Thoracic aorta (tissue), 2 donors: Measurements from ENCODE around the gene MARCHF9. TPM values are rescaled to one million over a fixed set of nuclear protein-coding genes. Genes with fewer than 3 reads are reported as not detected.
A peak's percentile ranks its signal among the peaks of the same experiment; 100 is the strongest.

Experiments
- ATAC-seq: fragments of 150-250 bp; one replicate; pipeline ENCODE4 v1.8.0; 2017; ENCODE audit warnings: low read depth; ENCODE audit not compliant: insufficient number of reproducible peaks, low FRiP score
- DNase-seq: peaks from one replicate; pipeline ENCODE4 v3.0.0-alpha.2; 2020; ENCODE audit warnings: low spot score
- H3K27ac ChIP-seq, 2 donors: fragments of 200-600 bp; sonication (generic); 1 replicate in 1 of 2; 2 replicates in 1 of 2; pipeline ENCODE4 v1.5.1; 2016; ENCODE audit warnings: mild to moderate bottlenecking in 2 of 2, moderate library complexity in 2 of 2
- H3K27me3 ChIP-seq: fragments of 200-600 bp; sonication (generic); replicated peaks from 2 replicates; pipeline ENCODE4 v1.6.0; 2016; ENCODE audit warnings: mild to moderate bottlenecking; ENCODE audit not compliant: insufficient read depth
- H3K36me3 ChIP-seq: fragments of 200-600 bp; sonication (generic); one replicate; pipeline ENCODE4 v1.5.1; 2016
- H3K4me1 ChIP-seq, 2 donors: fragments of 200-600 bp; sonication (generic); 1 replicate in 1 of 2; 2 replicates in 1 of 2; pipeline versions ENCODE4 v1.5.1 to v1.6.0; 2016; ENCODE audit warnings: low read depth in 2 of 2, mild to moderate bottlenecking in 1 of 2; ENCODE audit not compliant: control insufficient read depth in 1 of 2
- H3K4me3 ChIP-seq: fragments of 200-600 bp; sonication (generic); 2 replicates; pipeline ENCODE4 v1.5.1; 2016; ENCODE audit warnings: mild to moderate bottlenecking
- H3K9me3 ChIP-seq: fragments of 200-600 bp; sonication (generic); 2 replicates; pipeline ENCODE4 v1.5.1; 2016
- CTCF ChIP-seq: fragments of 200-600 bp; sonication (generic); IDR thresholded peaks from one replicate; pipeline ENCODE4 v1.5.1; 2019; ENCODE audit warnings: antibody characterized with exemption
- total RNA-seq, 2 donors: library from RNA; depleted of rRNA; stranded (reverse); fragments of >200 nt; gene quantifications; one replicate each; pipeline versions ENCODE4 v1.1.0 to v1.2.3, GENCODE V29; 2016

The MARCHF9 gene
- total RNA-seq, 2 donors from 2014 or later, result 8.8 to 11.2 TPM

DNA sequence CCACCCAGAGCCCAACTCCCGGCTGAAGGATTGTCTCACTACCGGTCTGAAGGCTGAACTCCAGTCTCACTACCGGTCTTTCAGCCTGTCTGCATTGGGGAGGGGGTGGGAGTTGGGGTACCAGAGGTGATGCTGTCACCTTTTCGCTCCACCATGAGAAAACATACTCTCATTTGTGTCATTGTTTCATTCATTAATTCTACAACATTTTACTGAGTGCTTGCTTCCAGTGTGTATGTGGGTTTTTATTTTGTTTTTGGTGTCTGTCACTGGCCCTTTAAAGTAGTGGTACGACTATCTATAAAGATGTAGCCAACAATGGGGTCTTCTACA, 2.3 kb upstream of the MARCHF9 start:
- ATAC-seq (no peak), DNase-seq (no peak)
- Histone ChIP-seq H3K9me3 (no peaks in the 10 kb centered on the region), H3K27ac (peak overlapping the region in 1 of 2 donors; percentile 50), H3K36me3 (peaks cover 14% of the 10 kb centered on the region), H3K4me1 (peaks cover 25 to 33% of the 10 kb centered on the region in 2 donors), H3K4me3 (peak overlapping the region; percentile 90), H3K27me3 (no peaks in the 10 kb centered on the region)
- no peak for TF ChIP-seq CTCF

DNA sequence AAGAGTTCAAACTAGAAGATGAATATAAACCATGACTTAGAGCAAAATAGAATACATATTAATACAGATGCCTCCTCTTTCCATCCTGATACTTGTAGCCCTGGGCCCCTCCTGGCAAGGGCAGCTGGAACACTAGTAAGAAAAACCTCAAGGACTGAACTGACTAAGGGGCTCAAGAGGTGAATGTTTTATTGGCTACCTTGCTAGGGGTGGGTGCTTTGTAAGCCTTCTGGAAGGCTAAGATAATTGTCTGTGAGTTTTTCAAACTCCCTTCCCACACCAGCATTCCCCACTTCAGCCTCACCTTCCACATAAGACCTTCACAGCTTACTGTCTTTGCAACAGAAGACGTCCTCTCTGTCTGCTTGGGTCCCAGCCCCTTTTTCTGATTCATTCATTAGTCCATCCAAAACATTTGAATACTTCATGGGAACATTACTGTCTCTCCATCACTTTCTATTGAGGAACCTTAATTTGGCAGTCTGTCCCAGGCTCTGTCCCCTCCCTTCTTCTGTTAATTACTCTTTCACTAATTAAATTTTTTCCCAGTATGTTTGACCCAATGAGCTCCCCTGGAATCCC, 1.1 kb upstream of the MARCHF9 start:
- ATAC-seq (no peak), DNase-seq (no peak)
- peak overlapping the region; percentile 81 for H3K4me3 ChIP-seq
- H3K9me3 ChIP-seq, result no peaks in the 10 kb centered on the region
- TF ChIP-seq CTCF, result no peak
- H3K27me3 ChIP-seq, result no peaks in the 10 kb centered on the region
- peaks cover 16% of the 10 kb centered on the region for H3K36me3 ChIP-seq
- no peak overlapping the region for H3K27ac ChIP-seq
- peaks cover 25 to 33% of the 10 kb centered on the region in 2 donors for H3K4me1 ChIP-seq

DNA sequence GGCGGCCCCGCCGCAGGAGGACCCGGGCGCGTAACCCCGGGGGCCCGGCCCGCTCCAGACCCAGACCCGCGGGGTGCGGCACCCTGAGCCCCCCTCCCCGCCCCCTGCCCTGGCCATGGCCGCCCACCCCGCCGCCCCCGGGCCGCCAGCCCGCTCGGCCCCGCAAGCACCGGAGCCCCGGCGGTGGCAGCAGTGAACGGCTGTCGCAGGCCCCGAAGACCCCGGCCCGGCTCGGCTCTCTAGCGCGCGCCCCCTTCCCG, 221 bp downstream of the MARCHF9 start:
- Histone ChIP-seq H3K4me3 (peak overlapping the region; percentile 81), H3K4me1 (peaks cover 25 to 33% of the 10 kb centered on the region in 2 donors), H3K27me3 (no peaks in the 10 kb centered on the region), H3K36me3 (peaks cover 14% of the 10 kb centered on the region), H3K27ac (no peak overlapping the region), H3K9me3 (no peaks in the 10 kb centered on the region)
- no peak for TF ChIP-seq CTCF
- DNase-seq (no peak), ATAC-seq (no peak)

DNA sequence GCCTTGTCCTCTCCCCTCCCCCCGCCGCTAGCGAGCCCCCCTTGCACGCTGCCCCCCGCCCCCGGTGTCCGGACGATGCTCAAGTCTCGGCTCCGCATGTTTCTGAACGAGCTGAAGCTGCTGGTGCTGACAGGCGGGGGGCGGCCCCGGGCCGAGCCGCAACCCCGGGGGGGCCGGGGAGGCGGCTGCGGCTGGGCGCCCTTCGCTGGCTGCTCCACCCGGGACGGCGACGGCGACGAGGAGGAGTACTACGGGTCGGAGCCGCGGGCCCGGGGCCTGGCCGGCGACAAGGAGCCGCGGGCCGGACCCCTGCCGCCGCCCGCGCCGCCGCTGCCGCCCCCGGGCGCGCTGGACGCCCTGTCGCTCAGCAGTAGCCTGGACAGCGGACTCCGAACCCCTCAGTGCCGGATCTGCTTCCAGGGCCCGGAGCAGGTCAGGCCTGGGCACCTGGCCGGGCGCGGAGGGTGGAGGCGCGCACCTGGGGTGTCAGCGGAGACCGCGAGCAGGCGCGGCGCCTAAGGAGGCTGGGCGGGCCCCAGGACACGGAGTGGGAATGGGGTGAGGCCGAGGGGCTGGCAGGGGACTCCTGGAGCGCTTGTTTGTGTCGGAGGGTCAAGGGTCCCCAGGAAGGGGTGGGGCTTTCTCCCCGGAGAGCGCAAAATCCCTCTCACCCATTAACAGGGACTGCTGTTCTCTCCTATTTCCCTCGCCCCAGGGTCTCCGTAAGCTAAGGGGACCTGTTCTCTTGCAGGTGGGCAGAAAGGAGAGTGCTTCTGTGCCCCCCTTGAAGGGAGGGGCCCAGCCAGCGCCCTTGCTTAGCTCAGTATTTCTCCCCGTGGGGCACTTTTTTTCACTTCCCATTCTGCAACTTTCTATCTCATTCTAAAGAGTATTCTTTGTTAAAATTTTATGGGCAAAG, 810 bp downstream of the MARCHF9 start:
- no peak for ATAC-seq
- Histone ChIP-seq H3K27me3 (no peaks in the 10 kb centered on the region), H3K4me1 (peaks cover 25 to 32% of the 10 kb centered on the region in 2 donors), H3K4me3 (peak overlapping the region; percentile 81), H3K36me3 (peaks cover 14% of the 10 kb centered on the region), H3K9me3 (no peaks in the 10 kb centered on the region), H3K27ac (no peak overlapping the region)
- no peak for DNase-seq
- TF ChIP-seq CTCF, result no peak

DNA sequence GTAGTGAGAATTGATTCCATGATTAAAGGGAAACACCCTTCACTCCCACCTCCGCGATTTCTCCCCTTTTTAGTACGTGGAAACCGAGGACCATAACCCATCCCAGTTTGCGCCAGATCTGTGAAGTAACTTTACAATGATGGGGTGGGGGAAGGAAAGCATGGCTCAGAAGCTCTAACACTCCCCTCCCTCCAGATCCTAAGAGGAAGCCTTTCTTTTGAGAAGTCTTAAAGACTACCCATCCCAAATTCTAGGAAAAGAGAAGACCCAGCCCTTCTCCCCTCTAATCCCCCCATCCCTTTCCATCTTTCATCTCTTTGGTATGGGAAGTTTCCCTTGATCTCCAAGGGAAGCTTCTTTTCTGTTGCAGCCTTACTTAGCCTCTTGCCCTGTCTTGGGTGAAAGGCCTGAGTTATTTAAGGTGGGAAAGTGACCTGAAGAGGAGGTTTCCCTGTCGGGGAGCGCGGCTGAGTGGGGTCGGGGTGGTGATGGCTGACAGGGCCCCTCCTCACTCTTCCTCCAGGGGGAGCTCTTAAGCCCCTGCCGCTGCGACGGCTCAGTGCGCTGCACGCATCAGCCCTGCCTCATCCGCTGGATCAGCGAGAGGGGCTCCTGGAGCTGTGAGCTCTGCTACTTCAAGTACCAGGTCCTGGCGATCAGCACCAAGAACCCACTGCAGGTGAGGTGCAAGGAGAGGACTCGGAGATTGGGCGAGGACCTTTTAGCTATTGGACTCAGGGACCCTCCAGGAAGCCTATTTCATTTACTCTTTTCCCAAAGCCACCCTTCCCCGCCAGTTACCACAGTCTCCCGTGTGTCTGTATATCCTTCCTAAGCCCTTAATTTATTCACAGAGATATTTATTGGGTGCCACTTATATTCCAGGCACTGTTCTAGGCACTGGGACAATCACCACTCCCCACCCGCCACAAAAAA, 1.8 kb downstream of the MARCHF9 start:
- DNase-seq, result no peak
- Histone ChIP-seq H3K4me3 (peak overlapping the region; percentile 81), H3K36me3 (peaks cover 14% of the 10 kb centered on the region), H3K27me3 (no peaks in the 10 kb centered on the region), H3K4me1 (peaks cover 17 to 23% of the 10 kb centered on the region in 2 donors), H3K9me3 (no peaks in the 10 kb centered on the region), H3K27ac (no peak overlapping the region)
- peak; percentile 17 for TF ChIP-seq CTCF
- ATAC-seq, result no peak
